Endothelial cell of umbilical vein (primary cell): ENCODE results near the gene ANKUB1. TPM values are rescaled to one million over a fixed set of nuclear protein-coding genes. Genes with fewer than 3 reads are reported as not detected.

ENCODE experiments used
- BruUV-seq: library from RNA; stranded (reverse); fragments of 400-500 nt; replicated peaks from 2 replicates; lab custom pipeline; 2021; lab: Mats Ljungman, UMichigan
- CTCF ChIA-PET: fragments of 300-600, 350-600 bp; sonication (Branson Sonifier 250); formaldehyde crosslinking; loops from one replicate; lab custom pipeline; 2021; ENCODE audit warnings: antibody characterized with exemption, inconsistent platforms; lab: Charles Lee
- POLR2A ChIA-PET: fragments of 300-600, 350-600 bp; sonication (Branson Sonifier 250); formaldehyde crosslinking; loops from one replicate; lab custom pipeline; 2021; ENCODE audit warnings: antibody characterized with exemption, inconsistent platforms; lab: Charles Lee
- DNase-seq: peaks from one replicate; pipeline ENCODE4 v3.0.0-alpha.2; 2011; ENCODE audit warnings: low read depth, low spot score
- FAIRE-seq: peaks from 2 replicates; lab custom pipeline; 2011; peaks lifted over from hg19 to GRCh38; lab: Jason Lieb, UNC
- H2AFZ ChIP-seq: 2 replicates; pipeline ENCODE4 v1.6.0; 2012; ENCODE audit warnings: low read depth, low read length, control low read depth, inconsistent platforms
- H3K27ac ChIP-seq: 2 replicates; pipeline ENCODE4 v1.5.1; 2011; ENCODE audit warnings: low read depth, mild to moderate bottlenecking, control low read depth, low read length, moderate library complexity; ENCODE audit not compliant: insufficient read depth
- H3K27me3 ChIP-seq, 2 experiments: 2 replicates each; pipeline versions ENCODE4 v1.6.0 to v1.6.1; 2011; ENCODE audit warnings: low read length in 2 of 2, mixed read lengths in 1 of 2; ENCODE audit not compliant: control insufficient read depth in 2 of 2, insufficient read depth in 2 of 2
- H3K36me3 ChIP-seq, 2 experiments: 2 replicates in 1 of 2; 3 replicates in 1 of 2; pipeline ENCODE4 v1.5.1; 2011; ENCODE audit warnings: low read length in 2 of 2, mild to moderate bottlenecking in 1 of 2, moderate library complexity in 1 of 2; ENCODE audit not compliant: control insufficient read depth in 2 of 2, insufficient read depth in 2 of 2; ENCODE audit errors: extremely low read depth in 1 of 2
- H3K4me1 ChIP-seq: 3 replicates; pipeline ENCODE4 v1.5.1; 2011; ENCODE audit warnings: mild to moderate bottlenecking, low read length; ENCODE audit not compliant: control insufficient read depth, insufficient read depth; ENCODE audit errors: extremely low read depth
- H3K4me2 ChIP-seq: 2 replicates; pipeline ENCODE4 v1.6.1; 2011; ENCODE audit warnings: low read length, control low read depth, mixed read lengths; ENCODE audit not compliant: insufficient read depth
- H3K4me3 ChIP-seq, 3 experiments: fragments of 200-600 bp in 1 of 3; sonication (generic), shearing (Covaris generic) in 1 of 3; replicated peaks in 1 of 3; 2 replicates each; pipeline ENCODE4 v1.5.1; 2011 to 2016; ENCODE audit warnings: control low read depth in 3 of 3, low read length in 3 of 3, mild to moderate bottlenecking in 2 of 3, inconsistent platforms in 1 of 3, low read depth in 1 of 3, moderate library complexity in 1 of 3; ENCODE audit not compliant: insufficient read depth in 1 of 3
- H3K79me2 ChIP-seq: 2 replicates; pipeline ENCODE4 v1.6.0; 2012; ENCODE audit warnings: low read length, inconsistent platforms; ENCODE audit not compliant: control insufficient read depth, insufficient read depth
- H3K9ac ChIP-seq: replicated peaks from 2 replicates; pipeline ENCODE3; 2011; ENCODE audit warnings: low read length, control low read depth; ENCODE audit not compliant: insufficient read depth; ENCODE audit errors: extremely low read depth
- H3K9me1 ChIP-seq: replicated peaks from 3 replicates; pipeline ENCODE4 v1.6.0; 2011; ENCODE audit warnings: mild to moderate bottlenecking, low read length; ENCODE audit not compliant: control insufficient read depth, insufficient read depth; ENCODE audit errors: extremely low read depth
- H3K9me3 ChIP-seq: replicated peaks from 2 replicates; pipeline ENCODE4 v1.5.1; 2012; ENCODE audit warnings: low read length, inconsistent platforms; ENCODE audit not compliant: control insufficient read depth, insufficient read depth
- H4K20me1 ChIP-seq: replicated peaks from 2 replicates; pipeline ENCODE3; 2011; ENCODE audit warnings: mild to moderate bottlenecking, low read length; ENCODE audit not compliant: control insufficient read depth, insufficient read depth; ENCODE audit errors: extremely low read depth
- CTCF ChIP-seq, 2 donors: IDR thresholded peaks; 1 replicate in 1 of 2; 2 replicates in 1 of 2; pipeline ENCODE4 v1.5.1; 2011; ENCODE audit warnings: low read length in 2 of 2, mild to moderate bottlenecking in 2 of 2, moderate library complexity in 2 of 2, control low read depth in 1 of 2, inconsistent platforms in 1 of 2, low read depth in 1 of 2; ENCODE audit not compliant: insufficient read depth in 1 of 2; ENCODE audit errors: extremely low read depth in 1 of 2
- EZH2 ChIP-seq: IDR thresholded peaks from 2 replicates; pipeline ENCODE4 v1.6.1; 2012; ENCODE audit warnings: borderline replicate concordance, low read depth, mild to moderate bottlenecking, moderate library complexity, low read length, inconsistent platforms; ENCODE audit not compliant: severe bottlenecking
- FOS ChIP-seq: IDR thresholded peaks from 2 replicates; pipeline ENCODE4 v1.6.1; 2011; ENCODE audit warnings: mild to moderate bottlenecking, low read length, moderate library complexity, borderline replicate concordance; ENCODE audit not compliant: insufficient read depth
- MYC ChIP-seq: IDR thresholded peaks from one replicate; pipeline ENCODE4 v1.6.1; 2011; ENCODE audit warnings: mild to moderate bottlenecking, low read depth, low read length
- POLR2AphosphoS5 ChIP-seq: IDR thresholded peaks from 2 replicates; pipeline ENCODE4 v1.6.1; 2012; ENCODE audit warnings: low read depth, mild to moderate bottlenecking, control low read depth, low read length, moderate library complexity; ENCODE audit not compliant: insufficient read depth
- dilution Hi-C: fragments of 300-500 bp; cut with MboI; formaldehyde crosslinking; loops from one replicate; pipeline ENCODE4 v1.15.0; 2019; ENCODE audit warnings: low sequenced_read_pairs; ENCODE audit not compliant: extremely low pct_ligation_motif_present
- intact Hi-C: fragments of 100-400 bp; cut with micrococcal nuclease; formaldehyde crosslinking; loops from one replicate; pipeline ENCODE4 v1.10.0; 2022
- polyA plus RNA-seq, 4 experiments: library from polyadenylated mRNA; depleted of rRNA in 3 of 4; stranded (reverse) in 3 of 4; unstranded in 1 of 4; fragments of >200 nt; gene quantifications; 2 replicates each; pipeline versions ENCODE4 v1.2.1 to v1.2.3, GENCODE V29; 2011 to 2012; ENCODE audit warnings: missing spikeins in 1 of 4
- total RNA-seq: library from RNA; stranded (reverse); gene quantifications from 2 replicates; pipeline ENCODE4 v1.2.3, GENCODE V29; 2021

ANKUB1 gene
- total and polyA plus RNA-seq, 2 donors (not counting 3 experiments of a cell fraction or from before 2014, with no cell fraction given), result not detected

GRCh38 chr3:149772861-149773260, 19.5 kb downstream of the ANKUB1 start:
- no peak overlapping the region for H2AFZ ChIP-seq
- CTCF ChIA-PET, result interaction anchor here (0.7 to 9.4 kb wide), 17 partner anchors 9 to 400 kb away, joined by 3 to 263 read pairs (median 3); partner anchors contain the start of gene WWTR1
- intact Hi-C loops, result loop anchor here (5.0 kb wide), 1 partner anchor 206 kb away; no protein-coding TSS in a partner anchor

DNA sequence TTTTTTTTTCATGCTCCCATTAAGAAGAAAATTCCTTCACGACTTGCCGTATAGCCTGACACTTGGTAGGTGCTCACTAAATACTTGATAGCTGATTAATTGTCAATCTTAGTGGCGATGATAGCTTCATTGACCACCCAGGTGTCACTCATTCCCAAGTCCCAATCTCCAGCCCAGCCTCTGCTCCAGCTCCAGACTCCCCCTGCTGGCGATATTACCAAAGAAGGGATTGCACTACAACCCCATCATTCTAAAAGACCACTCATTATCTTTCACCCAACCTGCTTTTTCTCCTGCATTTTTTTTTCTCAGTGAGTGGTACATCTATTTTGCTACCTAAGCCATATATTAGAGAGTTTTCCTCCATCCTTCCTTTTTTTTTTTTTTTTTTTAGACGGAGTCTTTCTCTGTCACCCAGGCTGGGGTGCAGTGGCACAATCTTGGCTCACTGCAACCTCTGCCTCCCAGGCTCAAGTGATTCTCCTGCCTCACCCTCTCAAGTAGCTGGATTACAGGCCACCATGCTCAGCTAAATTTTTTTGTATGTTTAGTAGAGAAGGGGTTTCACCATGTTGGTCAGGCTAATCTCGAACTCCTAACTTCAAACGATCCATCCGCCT, 20.6 kb downstream of the ANKUB1 start:
- Histone ChIP-seq H3K27me3 (peaks cover 3% of the 10 kb centered on the region in 2 experiments), H3K4me3 (no peak overlapping the region), H3K36me3 (no peaks in the 10 kb centered on the region), H3K79me2 (no peaks in the 10 kb centered on the region), H3K9ac (no peak overlapping the region), H3K4me2 (no peak overlapping the region), H3K4me1 (no peaks in the 10 kb centered on the region), H2AFZ (no peak overlapping the region), H3K9me1 (no peaks in the 10 kb centered on the region), H4K20me1 (no peaks in the 10 kb centered on the region), H3K27ac (no peak overlapping the region), H3K9me3 (no peaks in the 10 kb centered on the region)
- ChIA-PET CTCF (interaction anchor here (0.5 to 9.4 kb wide), 54 partner anchors 8 to 816 kb away, joined by 3 to 263 read pairs (median 4); partner anchors contain the start of genes ANKUB1, COMMD2, RNF13 and WWTR1), POLR2A (no interaction called here)
- DNase-seq, result peak; percentile 58
- intact Hi-C loops, result loop anchor here (1.0 to 5.0 kb wide), 4 partner anchors 37 to 277 kb away; no protein-coding TSS in a partner anchor
- no TSS peak for BruUV-seq
- dilution Hi-C loops, result no loop called here
- TF ChIP-seq POLR2AphosphoS5 (no peak), CTCF (IDR thresholded peaks at IDR 0.05; ENCODE audit: extremely low read depth in 1 of 2, insufficient read depth in 1 of 2, low read depth in 1 of 2, low read length in 2 of 2) (peak; percentile 70 to 83)
- FAIRE-seq, result peak; percentile 43

More at GRCh38 chr3:149772861-149773260, 19.5 kb downstream of the ANKUB1 start:
- no peaks in the 10 kb centered on the region for H3K27me3 ChIP-seq
- H3K9ac ChIP-seq, result no peak overlapping the region
- no peaks in the 10 kb centered on the region for H3K36me3 ChIP-seq
- no peak overlapping the region for H3K4me3 ChIP-seq
- DNase-seq (no peak), FAIRE-seq (no peak)
- no peaks in the 10 kb centered on the region for H3K9me3 ChIP-seq
- dilution Hi-C loops, result no loop called here
- H3K9me1 ChIP-seq, result no peaks in the 10 kb centered on the region
- H4K20me1 ChIP-seq, result no peaks in the 10 kb centered on the region
- TF ChIP-seq EZH2, result no peak
- TF ChIP-seq MYC, result no peak
- TF ChIP-seq FOS, result no peak
- no peak for TF ChIP-seq POLR2AphosphoS5
- H3K4me2 ChIP-seq, result no peak overlapping the region
- no peaks in the 10 kb centered on the region for H3K79me2 ChIP-seq
- POLR2A ChIA-PET, result no interaction called here
- BruUV-seq, result no TSS peak
- H3K27ac ChIP-seq, result no peak overlapping the region
- H3K4me1 ChIP-seq, result no peaks in the 10 kb centered on the region
